Embryonic facial prominence (tissue), 1 donor: ENCODE results near the gene ARSJ.
"Not testable (repeated sequence)": the region's sequence is repeated elsewhere in the genome, so short reads cannot be mapped to it uniquely, and the experiment has no call there.

Source experiments
- DNase-seq: peaks from one replicate; pipeline ENCODE4 v3.0.0-alpha.2; 2016; ENCODE audit errors: extremely low spot score

Gene ARSJ

GRCh38 chr4:113958766-113959538 lies 20.5 kb downstream of the ARSJ start:
- no peak for DNase-seq

GRCh38 chr4:113957956-113958355 lies 21.5 kb downstream of the ARSJ start:
- no peak for DNase-seq

- DNase-seq, result no peak
Measured at GRCh38 chr4:113955948-113956347, 23.5 kb downstream of the ARSJ start.

- DNase-seq, result no peak
Measured at GRCh38 chr4:113955411-113955810, 24.0 kb downstream of the ARSJ start.

- DNase-seq, result no peak
Measured at GRCh38 chr4:113953888-113954287, 25.6 kb downstream of the ARSJ start.

GRCh38 chr4:113952452-113953029 lies 26.9 kb downstream of the ARSJ start:
- no peak for DNase-seq

- DNase-seq, result no peak
Measured at GRCh38 chr4:113951263-113951662, 28.2 kb downstream of the ARSJ start.

- DNase-seq, result no peak
Measured at GRCh38 chr4:113950207-113950606, 29.2 kb downstream of the ARSJ start.

- no peak for DNase-seq
Measured at GRCh38 chr4:113947484-113947883, 32.0 kb downstream of the ARSJ start.

- no peak for DNase-seq
Measured at GRCh38 chr4:113945906-113946305, 33.5 kb downstream of the ARSJ start.

GRCh38 chr4:113943863-113944262 lies 35.6 kb downstream of the ARSJ start:
- no peak for DNase-seq

GRCh38 chr4:113943085-113943484 lies 36.4 kb downstream of the ARSJ start:
- no peak for DNase-seq

GRCh38 chr4:113941836-113942235 lies 37.6 kb downstream of the ARSJ start:
- no peak for DNase-seq

GRCh38 chr4:113940103-113940502 lies 39.3 kb downstream of the ARSJ start:
- not testable (repeated sequence) for DNase-seq

- DNase-seq, result no peak
Measured at GRCh38 chr4:113935190-113935589, 44.3 kb downstream of the ARSJ start.

- DNase-seq, result not testable (repeated sequence)
Measured at GRCh38 chr4:113924706-113925105, 54.7 kb downstream of the ARSJ start.

GRCh38 chr4:113921089-113921794 lies 58.2 kb downstream of the ARSJ start:
- DNase-seq, result no peak

GRCh38 chr4:113919611-113920010 lies 59.8 kb downstream of the ARSJ start:
- DNase-seq, result no peak

- DNase-seq, result no peak
Measured at GRCh38 chr4:113919145-113919544, 60.3 kb downstream of the ARSJ start.

- DNase-seq, result no peak
Measured at GRCh38 chr4:113908829-113909228, 70.6 kb downstream of the ARSJ start.

- no peak for DNase-seq
Measured at GRCh38 chr4:113907559-113907958, 71.9 kb downstream of the ARSJ start.

- no peak for DNase-seq
Measured at GRCh38 chr4:113905301-113905700, 74.1 kb downstream of the ARSJ start.

- DNase-seq, result no peak
Measured at GRCh38 chr4:113904877-113905276, 74.6 kb downstream of the ARSJ start.
